ENCODE results near the gene KNCN. TPM values are rescaled to one million over a fixed set of nuclear protein-coding genes. Genes with fewer than 3 reads are reported as not detected.

The KNCN gene
- polyA plus RNA-seq, 3 donors = not detected

- H3K9me3 ChIP-seq (replicated peaks in 1 of 2; ENCODE audit: control insufficient read depth in 1 of 2, insufficient read depth in 1 of 2, low read length in 2 of 2) = no peaks in the 10 kb centered on the region
- 100% methylated on average over 2 of the region's 2 CpGs for WGBS (ENCODE audit: insufficient coverage)
- no peak for DNase-seq
- Mint-ChIP-seq H3K4me1 (peaks cover 5% of the 10 kb centered on the region), H3K27me3 (ENCODE audit: low read depth in 3 of 3) (peaks cover 41 to 56% (median 51%) of the 10 kb centered on the region in 3 donors), H3K36me3 (peaks cover 0 to 4% of the 10 kb centered on the region in 2 donors), H3K27ac (no peak overlapping the region), H3K9me3 (peaks cover 0 to 7% (median 2%) of the 10 kb centered on the region in 7 donors), H3K4me3 (no peak overlapping the region)
- no peak overlapping the region for H2AFZ ChIP-seq (ENCODE audit: insufficient read depth, low read depth, low read length, poor library complexity, severe bottlenecking)
- H3K27ac ChIP-seq (ENCODE audit: low read depth in 1 of 2, low read length in 2 of 2) = no peak overlapping the region
- no peaks in the 10 kb centered on the region for H4K20me1 ChIP-seq (ENCODE audit: insufficient read depth, low read length)
- H3K36me3 ChIP-seq (replicated peaks in 1 of 2; ENCODE audit: control insufficient read depth in 1 of 2, insufficient read depth in 2 of 2, low read length in 2 of 2) = no peaks in the 10 kb centered on the region
- intact Hi-C loops (cut with micrococcal nuclease) = loop anchor here in 1 of 2 donors (10.0 kb wide), 1 partner anchor 187 kb away; no protein-coding TSS in a partner anchor
- no peak for TF ChIP-seq CTCF (IDR thresholded peaks at IDR 0.05)
- H3K79me2 ChIP-seq (ENCODE audit: insufficient read depth, low read length) = no peaks in the 10 kb centered on the region
- no peak overlapping the region for H3K4me2 ChIP-seq (replicated peaks; ENCODE audit: extremely low read depth, low read length, poor library complexity, severe bottlenecking)
- peaks cover 3 to 6% of the 10 kb centered on the region in 2 donors for H3K4me1 ChIP-seq (ENCODE audit: control insufficient read depth in 1 of 2, insufficient read depth in 2 of 2, low read length in 2 of 2)
- no peak overlapping the region for H3K4me3 ChIP-seq (replicated peaks in 1 of 3; ENCODE audit: low read depth in 2 of 3, low read length in 3 of 3)
- H3K9ac ChIP-seq (ENCODE audit: insufficient read depth, low read length, poor library complexity, severe bottlenecking) = no peak overlapping the region
- H3K27me3 ChIP-seq (ENCODE audit: control insufficient read depth in 2 of 2, insufficient read depth in 2 of 2, low read length in 2 of 2) = peaks cover 16 to 46% of the 10 kb centered on the region in 2 donors
These were observed 13.3 kb downstream of the KNCN start for GRCh38 chr1:46538147-46538546.

GRCh38 chr1:46537651-46538050, 13.8 kb downstream of the KNCN start:
- no peak overlapping the region for H2AFZ ChIP-seq (ENCODE audit: insufficient read depth, low read depth, low read length, poor library complexity, severe bottlenecking)
- intact Hi-C loops (cut with micrococcal nuclease) = loop anchor here in 1 of 2 donors (10.0 kb wide), 1 partner anchor 187 kb away; no protein-coding TSS in a partner anchor
- peaks cover 3 to 6% of the 10 kb centered on the region in 2 donors for H3K4me1 ChIP-seq (ENCODE audit: control insufficient read depth in 1 of 2, insufficient read depth in 2 of 2, low read length in 2 of 2)
- no peak overlapping the region for H3K27ac ChIP-seq (ENCODE audit: low read depth in 1 of 2, low read length in 2 of 2)
- no CpG with 5 or more reads among the region's 2 CpGs for WGBS (ENCODE audit: insufficient coverage)
- H3K27me3 Mint-ChIP-seq (ENCODE audit: low read depth in 3 of 3) = peaks cover 36 to 51% (median 47%) of the 10 kb centered on the region in 3 donors
- H3K9me3 Mint-ChIP-seq = peaks cover 0 to 7% (median 2%) of the 10 kb centered on the region in 7 donors
- no peaks in the 10 kb centered on the region for H3K36me3 ChIP-seq (replicated peaks in 1 of 2; ENCODE audit: control insufficient read depth in 1 of 2, insufficient read depth in 2 of 2, low read length in 2 of 2)
- DNase-seq = no peak
- H4K20me1 ChIP-seq (ENCODE audit: insufficient read depth, low read length) = no peaks in the 10 kb centered on the region
- no peak overlapping the region for H3K4me3 ChIP-seq (replicated peaks in 1 of 3; ENCODE audit: low read depth in 2 of 3, low read length in 3 of 3)
- H3K4me1 Mint-ChIP-seq = peaks cover 5% of the 10 kb centered on the region
- H3K36me3 Mint-ChIP-seq = peaks cover 0 to 4% of the 10 kb centered on the region in 2 donors
- no peak overlapping the region for H3K9ac ChIP-seq (ENCODE audit: insufficient read depth, low read length, poor library complexity, severe bottlenecking)
- no peaks in the 10 kb centered on the region for H3K9me3 ChIP-seq (replicated peaks in 1 of 2; ENCODE audit: control insufficient read depth in 1 of 2, insufficient read depth in 1 of 2, low read length in 2 of 2)
- peaks cover 13 to 42% of the 10 kb centered on the region in 2 donors for H3K27me3 ChIP-seq (ENCODE audit: control insufficient read depth in 2 of 2, insufficient read depth in 2 of 2, low read length in 2 of 2)
- H3K4me3 Mint-ChIP-seq = no peak overlapping the region
- no peak overlapping the region for H3K27ac Mint-ChIP-seq
- H3K4me2 ChIP-seq (replicated peaks; ENCODE audit: extremely low read depth, low read length, poor library complexity, severe bottlenecking) = no peak overlapping the region
- TF ChIP-seq CTCF (IDR thresholded peaks at IDR 0.05) = no peak
- no peaks in the 10 kb centered on the region for H3K79me2 ChIP-seq (ENCODE audit: insufficient read depth, low read length)
